Measurements from ENCODE around the gene STX7.

STX7 gene

DNA sequence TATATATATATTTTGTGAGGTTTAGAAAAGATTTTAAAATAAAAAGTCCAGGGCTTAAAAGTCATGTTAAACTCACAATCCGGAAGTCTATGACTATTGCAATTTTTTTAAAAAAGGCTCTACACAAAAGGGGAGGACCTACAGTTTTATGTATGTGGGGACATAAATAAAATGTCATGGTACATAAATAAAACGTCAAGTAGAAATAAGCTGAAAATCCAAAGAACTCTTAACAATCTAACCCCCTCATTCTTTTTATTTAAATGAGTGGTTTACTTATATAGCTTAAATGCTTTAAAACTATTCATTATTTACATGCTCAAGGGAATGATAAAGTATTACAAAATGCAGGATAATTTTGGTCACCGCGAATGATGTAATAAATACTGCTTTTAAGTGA is 36.2 kb downstream of the STX7 start:
- no peak for DNase-seq (ENCODE audit: low read depth)

DNA sequence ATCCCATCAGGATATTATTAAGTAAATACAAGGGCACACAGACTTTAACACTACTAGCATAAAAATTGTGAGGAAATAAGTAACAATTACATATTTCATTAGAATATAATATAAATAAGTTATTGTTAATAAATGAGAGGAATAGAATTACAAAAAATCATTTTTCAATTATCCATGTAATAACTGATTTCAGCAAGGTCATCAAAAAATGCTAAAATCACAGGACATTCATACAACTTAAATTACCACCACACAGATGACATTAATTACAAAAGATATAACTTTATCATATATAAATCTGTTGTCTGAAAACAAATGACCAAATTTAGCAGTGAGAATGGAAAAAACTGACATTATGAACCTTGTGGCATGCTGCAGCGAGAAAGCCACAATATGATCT is 37.0 kb downstream of the STX7 start:
- DNase-seq (ENCODE audit: low read depth), result no peak

DNA sequence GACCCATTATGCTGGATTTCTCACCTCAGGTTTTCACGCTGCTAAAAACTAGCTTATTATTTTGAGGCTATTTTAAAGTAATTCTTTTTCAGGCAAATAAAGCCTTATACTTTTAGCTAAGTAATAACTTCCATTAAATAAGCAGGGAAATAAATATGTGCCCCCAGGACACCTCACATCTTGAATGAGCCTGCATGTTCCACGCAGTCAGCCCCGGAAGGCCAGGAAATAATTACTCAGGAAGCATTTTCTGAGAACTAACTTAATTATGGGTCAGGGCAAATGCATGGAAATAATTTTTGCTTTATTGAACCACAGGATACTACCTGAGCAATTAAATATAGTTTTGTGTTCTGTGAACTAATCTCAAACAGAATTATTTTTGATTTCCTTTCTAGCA is 41.1 kb downstream of the STX7 start:
- DNase-seq (ENCODE audit: low read depth), result no peak

DNA sequence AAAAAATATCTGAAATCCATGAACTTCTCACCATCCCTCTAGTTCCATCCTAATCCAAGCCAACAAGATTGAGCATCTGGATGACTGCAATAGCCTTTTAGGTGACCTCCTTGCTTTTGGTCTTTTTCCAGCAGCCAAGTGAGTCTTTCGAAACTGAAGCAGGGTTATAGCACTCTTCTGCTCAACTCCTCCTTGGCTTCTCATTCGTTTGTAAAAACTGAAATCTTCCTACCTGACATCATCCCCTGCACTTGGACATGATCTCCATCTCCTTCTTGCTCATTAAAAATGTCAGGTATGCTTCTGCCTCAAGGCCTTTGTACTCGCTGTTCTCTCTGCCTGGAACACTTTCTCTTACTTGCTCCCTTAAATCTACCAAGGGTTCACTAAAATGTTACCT is 46.0 kb downstream of the STX7 start:
- no peak for DNase-seq (ENCODE audit: low read depth)

DNA sequence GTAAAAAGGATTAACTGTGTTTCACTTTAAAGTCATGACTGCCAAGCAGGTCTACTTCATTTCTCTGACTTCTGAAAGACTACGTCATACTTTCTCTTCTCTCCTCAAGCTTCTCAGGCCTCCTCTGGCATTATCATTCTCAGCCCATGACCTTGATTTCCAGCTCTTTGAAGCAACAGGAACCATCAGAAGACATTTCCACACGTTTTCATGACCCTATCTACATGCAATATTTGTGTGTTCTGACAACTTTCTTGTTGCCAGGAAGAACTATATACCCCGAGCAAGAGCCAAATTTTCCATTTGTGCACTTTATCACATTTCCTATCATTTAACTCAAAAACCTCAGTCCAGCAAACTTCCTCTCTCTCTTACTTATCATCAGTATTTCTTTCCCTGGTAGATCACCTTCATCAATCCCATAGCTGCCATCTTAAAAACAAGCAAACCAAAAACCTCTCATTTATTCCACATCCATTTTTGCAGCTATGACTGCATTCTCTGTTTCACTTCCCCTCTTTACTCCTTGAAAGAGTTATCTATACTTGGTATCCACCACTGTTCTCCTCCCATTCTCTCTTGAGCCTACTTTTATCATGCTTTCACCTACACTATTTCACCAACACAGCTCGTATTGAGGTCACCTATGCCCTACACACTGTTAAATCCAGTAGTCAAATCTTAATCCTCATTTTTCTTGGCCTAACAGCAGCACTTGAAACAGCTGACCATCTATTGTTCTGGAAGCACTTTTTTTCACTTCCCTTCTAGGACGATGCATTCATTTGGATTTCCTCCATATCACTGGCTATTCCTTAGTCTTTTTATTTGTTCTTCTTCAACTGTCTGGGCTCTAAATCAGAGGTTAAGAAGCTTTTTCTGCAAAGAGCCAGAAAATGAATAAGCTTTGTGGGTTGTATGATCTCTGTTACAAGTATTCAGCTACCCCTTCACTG is 47.1 kb downstream of the STX7 start:
- no peak for DNase-seq (ENCODE audit: low read depth)

DNA sequence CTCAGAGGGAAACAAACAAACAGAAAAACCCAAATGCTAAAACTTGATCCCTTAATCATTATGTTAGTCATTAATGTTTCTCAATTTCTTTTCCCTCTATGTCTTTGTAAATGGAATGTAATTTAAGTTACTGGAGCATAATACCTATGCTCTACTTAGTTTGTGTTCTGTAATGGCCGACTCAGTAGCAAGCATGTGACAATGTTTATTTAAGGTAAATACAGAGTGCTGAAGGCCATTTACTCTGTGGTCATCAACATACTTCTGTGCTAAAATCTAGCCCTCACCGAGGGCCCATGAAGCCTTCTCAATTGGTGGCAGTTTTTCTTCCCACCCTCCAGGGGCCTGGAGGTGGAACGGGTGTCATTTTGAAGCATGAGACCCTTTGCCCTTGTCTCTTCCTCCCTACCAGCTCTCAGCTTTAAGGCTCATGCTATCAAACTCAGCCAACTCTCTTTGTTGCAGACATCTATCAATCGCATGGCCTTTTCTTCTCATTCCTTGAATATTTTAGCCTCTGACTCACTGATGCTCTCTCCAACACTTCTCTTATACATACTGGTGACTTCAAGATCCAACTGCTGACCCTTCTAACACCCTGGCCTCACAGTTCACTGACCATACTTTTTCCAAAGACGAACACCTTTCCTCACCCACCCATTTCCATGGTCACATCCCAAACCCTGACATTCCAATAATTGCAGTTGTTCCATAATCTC is 48.2 kb downstream of the STX7 start:
- DNase-seq (ENCODE audit: low read depth), result no peak

DNA sequence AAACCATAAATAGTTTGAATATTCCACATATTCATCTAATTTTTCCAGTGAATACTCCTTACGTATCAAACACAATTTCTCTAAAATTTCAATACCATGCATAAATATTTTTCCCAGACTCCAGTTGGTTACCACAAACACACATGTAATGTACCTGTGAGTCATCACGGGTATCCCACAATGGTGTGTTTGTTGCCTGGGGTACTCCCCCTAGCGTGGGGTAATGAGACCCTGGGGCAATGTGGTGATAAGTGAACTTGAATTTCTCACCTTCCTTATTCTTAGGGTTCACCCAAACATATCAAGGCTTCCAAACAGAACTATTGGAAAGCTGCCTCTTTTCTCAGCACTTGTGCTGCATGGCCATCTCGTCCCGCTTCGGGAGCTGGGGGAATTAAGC is 51.0 kb downstream of the STX7 start:
- DNase-seq (ENCODE audit: low read depth), result no peak

DNA sequence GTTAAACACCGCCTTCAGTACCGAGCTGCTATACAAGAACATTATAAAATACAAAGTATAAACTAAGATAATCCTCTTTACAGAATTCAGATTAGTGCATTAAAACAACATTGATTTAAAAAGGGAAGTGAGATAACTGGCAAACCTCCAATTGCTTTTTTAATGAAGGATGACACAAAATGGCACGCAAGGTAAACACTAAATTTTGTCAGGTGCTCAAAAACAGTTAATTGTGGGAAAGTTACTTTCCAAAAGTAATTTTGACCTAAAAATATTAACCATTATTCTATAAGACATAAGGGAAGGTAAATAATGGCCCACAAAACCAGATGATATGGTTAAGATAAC is 53.3 kb downstream of the STX7 start:
- no peak for DNase-seq (ENCODE audit: low read depth)

DNA sequence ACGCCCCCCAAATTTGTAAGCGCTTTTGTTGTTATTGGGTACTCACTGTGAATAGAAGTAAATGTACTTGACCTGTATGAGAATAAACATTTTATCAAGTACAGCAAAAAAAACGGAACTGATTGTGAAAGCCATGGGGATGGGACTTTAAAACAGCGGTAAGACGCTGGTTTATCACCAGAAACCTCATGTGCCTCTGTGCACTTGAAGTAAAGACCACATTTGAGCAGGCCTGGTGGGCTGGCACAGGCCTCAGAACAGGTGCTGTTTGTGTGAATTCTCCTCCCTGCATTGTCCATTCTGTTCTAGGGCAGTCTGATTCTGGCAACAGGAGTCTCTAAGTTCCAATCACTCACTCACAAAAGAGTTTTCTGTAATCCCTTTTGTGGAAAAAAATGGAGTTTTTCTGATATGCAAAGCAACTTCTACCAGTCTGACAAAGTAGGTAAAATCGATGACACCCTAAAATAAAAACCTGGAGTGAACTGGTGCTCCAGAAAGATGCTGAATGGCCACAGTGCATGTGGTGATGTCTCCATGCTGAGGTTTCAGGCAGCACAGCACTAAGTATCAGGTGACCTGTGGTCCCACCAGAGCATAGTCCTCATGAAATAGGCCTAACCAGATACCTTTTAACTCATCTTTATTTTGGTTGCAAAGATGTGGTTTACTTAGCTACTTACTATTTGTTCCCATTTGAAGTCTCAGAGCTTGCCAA is 53.9 kb downstream of the STX7 start:
- DNase-seq (ENCODE audit: low read depth), result no peak

DNA sequence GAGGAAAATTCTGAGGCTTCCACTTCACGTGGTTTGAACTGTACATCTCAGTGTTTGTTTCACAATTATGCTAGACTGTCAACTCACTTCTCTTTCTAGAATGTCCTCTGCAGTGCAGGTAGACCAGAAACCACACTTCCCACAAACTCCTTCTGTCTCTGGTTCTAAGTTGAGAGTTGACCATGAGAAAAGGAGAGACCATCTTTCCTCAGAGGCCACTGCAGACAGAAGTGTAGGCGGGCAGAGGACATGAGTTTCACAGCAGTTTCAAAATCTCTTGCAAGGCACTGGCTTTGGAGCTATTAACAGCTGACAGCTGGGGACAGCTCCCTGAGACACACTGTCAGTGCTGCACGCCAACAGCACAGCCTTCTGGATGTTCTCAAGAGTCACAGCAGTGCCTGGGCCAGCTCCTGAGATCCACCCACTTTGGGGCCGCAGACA is 56.2 kb downstream of the STX7 start:
- no peak for DNase-seq (ENCODE audit: low read depth)

DNA sequence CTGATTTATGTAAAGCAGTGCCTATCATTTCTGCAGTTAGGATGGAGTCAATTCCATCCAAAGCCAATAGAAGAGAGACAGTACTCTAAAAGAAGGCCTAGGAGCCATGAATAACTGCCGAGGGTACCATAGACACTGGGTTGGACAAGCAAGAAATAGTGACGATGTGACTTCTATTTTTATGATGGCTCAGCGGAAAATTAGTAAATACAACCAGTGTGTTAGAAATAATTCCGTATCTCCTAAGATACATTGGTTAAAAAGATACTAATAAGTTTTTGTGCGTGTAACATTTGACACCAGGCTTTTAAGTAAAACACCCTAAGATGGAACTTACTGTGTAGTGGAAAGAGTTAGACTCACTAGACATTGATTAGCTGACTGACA is 66.1 kb downstream of the STX7 start:
- no peak for DNase-seq (ENCODE audit: low read depth)

DNA sequence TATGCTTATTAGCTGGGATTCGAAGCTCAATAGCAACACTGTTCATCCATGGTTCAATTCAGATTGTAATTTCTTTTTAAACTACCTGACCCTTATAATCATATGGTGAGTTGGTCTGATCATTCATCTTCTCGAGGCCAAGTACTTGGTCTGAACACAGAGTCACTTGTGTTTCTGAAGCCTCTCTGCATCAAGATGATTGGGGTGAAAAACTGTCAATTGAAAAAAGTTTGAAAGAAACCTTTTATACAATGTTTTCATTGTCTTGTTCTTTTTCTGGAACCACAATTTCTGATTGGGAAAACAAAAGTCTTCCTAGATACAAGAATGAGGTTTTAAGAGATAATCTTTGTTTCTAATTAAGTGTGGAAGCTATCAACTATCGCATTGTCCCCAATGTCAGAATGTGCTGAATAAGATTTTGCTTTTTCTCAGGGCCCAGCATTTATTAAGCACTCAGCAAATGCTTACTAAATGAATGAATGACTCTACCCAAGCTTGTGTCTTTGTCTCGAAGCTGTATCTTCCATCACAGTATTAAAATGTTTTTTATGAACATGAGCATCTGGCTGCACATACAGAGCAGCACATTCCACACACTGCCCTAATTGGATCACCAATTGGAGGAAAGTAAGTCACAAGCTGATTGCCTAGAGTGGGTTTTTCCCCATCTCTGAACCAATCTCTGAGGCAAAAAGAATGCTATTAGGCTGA is 66.6 kb downstream of the STX7 start:
- DNase-seq (ENCODE audit: low read depth), result no peak

DNA sequence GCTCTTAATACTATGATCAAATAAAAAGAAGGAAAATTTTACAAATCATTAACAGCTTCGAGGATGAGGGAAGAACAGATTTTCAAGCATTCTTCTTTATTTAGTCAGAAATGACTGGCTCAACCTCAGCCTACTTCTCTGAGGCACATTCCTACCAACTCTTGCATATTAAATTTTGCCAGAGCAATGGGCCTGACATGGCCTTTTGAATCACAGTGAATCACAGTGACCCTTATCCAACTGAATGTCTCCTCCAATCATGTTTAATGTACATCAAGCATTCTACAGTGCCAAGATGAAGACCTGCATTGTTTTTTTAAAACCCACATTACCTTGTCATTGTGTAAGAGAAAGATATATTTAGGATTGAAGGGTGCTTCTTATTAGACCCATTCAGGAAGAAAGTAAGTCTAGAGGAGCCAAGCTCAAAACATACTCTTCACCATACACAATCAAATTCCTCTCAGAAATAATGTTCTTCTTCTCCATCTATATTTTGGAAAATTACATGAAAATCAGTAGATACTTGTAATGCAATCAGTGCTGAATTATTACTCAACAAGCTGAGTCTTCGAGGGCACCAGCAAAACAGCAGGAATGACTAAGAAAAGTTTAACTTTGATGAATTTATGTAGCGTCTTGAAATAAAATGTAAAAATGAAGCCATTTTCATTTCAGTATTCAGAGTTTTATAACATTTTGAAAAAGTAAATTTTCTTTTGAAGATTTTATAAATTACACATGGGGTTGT is 67.5 kb downstream of the STX7 start:
- DNase-seq (ENCODE audit: low read depth), result peak; percentile 80

DNA sequence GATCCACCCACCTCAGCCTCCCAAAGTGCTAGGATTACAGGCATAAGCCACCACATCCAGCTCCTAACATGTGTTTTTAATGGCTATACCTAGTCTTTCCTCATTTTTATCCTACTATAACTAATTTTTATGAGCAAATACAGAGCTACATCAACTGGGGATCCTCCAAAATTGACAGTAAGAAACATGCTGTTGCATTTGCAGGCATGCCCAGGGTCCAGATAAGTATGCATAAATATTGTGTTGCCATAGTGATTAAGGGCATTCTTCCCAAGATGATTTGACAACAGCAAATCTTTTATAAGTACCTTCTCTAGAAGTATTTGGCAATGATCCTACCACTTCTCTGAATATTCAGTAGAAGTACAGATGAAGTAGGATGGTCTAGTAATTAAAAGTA is 69.7 kb downstream of the STX7 start:
- DNase-seq (ENCODE audit: low read depth), result no peak

DNA sequence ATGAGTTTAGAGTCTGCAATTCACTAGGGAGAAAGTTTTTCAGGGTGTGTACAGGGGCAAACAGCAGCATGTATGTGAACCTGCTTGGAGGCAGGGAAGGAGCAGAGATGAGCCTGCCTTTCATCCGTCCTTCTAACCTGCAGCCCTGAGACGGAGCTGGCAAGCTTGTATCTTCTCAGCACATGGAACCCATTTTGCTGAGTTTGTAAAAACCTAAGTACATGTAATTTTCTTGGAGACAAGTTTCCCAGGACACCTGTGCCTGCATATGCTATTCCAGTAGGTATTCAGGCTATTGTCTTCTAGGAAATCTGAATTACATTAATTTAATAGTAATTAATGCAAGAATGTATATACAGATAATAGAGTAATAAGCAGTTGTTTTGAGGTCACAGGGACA is 82.8 kb downstream of the STX7 start:
- DNase-seq (ENCODE audit: low read depth), result no peak

DNA sequence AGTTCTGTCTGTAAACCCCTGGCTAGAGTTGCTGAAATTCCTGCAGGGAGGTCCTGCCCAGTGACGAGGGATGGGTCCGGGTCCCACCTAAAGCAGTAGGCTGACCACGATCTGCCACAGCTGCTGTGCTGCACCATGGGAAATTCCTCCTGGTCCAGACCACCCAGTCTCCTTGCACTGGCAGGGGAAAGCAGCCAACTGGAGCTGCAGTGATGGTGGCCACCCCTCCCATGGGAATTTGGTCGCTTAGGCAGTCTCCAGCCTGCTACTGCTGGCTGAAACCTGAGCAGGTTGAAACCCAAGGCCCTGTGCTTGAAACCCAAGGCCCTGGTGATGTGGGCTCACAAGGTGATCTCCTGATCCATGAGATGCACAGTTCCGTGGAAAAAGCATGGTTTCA is 87.7 kb downstream of the STX7 start:
- no peak for DNase-seq (ENCODE audit: low read depth)

DNA sequence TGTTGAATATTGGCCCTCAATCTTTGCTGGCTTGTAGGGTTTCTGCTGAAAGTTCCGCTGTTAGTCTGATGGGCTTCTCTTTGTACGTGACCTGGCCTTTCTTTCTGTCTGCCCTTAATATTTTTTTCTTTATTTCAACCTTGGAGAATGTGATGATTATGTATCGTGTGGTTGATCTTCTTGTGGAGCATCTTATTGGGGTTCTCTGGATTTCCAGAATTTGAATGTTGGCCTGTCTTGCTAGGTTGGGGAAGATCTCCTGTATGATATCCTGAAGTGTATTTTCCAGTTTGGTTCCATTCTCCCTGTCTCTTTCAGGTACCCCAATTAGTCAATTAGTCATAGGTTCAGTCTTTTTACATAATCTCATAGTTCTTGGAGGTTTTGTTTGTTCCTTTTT is 89.1 kb downstream of the STX7 start:
- no peak for DNase-seq (ENCODE audit: low read depth)

DNA sequence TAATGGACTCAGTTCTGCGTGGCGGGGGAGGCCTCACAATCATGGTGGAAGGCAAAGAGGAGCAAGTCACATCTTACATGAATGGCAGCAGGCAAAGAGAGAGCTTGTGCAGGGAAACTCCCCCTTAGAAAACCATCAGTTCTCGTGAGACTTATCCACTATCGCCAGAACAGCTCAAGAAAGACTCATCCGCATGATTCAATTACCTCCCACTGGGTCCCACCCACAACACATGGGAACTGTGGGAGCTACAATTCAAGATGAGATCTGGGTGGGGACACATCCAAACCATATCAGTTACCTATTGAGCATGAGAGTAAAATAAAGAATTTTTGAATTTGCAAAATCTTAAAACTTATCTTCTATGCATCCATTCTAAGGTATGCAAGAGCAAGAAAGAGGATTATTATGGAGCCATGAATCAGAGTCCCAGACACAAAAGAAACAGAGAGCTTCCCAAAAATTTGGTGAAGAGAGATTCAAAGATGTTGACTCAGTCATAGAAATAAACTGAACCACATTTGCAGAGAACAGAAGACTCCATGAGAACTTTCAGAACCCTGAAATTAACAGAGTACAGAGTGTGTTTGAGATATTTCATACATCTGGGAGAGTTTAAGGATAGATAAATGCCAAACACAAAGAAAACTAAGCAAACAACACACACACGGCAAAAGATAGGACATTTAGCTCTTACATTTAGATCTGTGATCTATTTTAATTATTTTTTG is 94.5 kb downstream of the STX7 start:
- no peak for DNase-seq (ENCODE audit: low read depth)

DNA sequence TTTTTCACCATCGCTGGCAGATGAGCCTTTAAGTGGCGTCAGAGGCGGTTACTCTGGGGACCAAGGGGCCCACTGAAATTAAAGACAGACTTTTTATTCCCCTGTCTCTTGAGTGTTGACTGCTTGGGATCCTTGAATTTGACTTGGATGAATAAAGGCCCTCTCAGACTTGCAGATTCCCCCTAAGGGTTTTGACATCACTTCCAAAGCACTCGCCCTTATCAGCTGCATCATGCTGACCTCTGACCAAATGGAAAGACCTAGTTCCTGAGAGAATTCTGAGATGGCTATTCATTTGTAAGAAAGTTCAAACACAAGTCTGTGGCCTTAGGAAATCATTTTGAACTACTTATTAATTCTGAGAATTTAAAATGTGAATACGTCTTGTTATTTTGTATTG is 98.2 kb downstream of the STX7 start:
- DNase-seq (ENCODE audit: low read depth), result no peak

DNA sequence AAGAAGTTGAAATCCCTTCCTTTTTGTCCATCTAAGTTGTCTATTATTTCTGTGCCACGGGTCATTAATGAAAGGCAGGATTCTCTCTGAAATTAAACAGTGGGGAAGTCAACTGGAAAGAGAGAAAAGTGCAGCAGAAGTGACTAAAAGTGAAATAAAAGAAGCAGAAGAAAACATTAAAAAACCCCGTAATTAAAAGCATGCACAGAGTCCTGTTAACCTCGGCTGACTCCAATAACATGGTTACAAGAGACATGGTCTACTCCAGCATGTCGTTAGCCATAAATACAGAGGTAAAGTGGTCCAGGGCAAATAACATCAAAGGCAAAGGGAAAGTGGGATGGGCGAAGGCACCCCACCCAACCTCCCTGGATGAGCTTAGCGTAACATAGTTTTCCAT is 98.6 kb downstream of the STX7 start:
- DNase-seq (ENCODE audit: low read depth), result no peak

DNA sequence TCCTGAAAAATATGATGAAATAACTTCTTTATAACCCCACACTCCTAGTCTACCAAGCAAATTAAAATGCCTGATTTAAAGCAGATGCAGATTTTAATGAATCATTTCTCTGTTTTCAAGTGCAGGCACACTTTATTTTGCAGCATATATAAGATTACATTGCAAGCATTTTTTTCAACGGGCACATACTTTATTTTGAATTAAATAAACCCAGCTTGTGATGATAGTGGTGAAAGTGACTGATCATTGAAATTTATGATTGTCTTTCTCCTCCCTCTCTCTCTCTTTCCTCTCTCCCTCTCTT is 99.5 kb downstream of the STX7 start:
- DNase-seq (ENCODE audit: low read depth), result no peak
